NCI-H226 (cell line): ENCODE data around the gene HTT.

Experiments used
- DNase-seq: peaks from one replicate; pipeline ENCODE4 v3.0.0-alpha.2; 2015

HTT gene

DNA sequence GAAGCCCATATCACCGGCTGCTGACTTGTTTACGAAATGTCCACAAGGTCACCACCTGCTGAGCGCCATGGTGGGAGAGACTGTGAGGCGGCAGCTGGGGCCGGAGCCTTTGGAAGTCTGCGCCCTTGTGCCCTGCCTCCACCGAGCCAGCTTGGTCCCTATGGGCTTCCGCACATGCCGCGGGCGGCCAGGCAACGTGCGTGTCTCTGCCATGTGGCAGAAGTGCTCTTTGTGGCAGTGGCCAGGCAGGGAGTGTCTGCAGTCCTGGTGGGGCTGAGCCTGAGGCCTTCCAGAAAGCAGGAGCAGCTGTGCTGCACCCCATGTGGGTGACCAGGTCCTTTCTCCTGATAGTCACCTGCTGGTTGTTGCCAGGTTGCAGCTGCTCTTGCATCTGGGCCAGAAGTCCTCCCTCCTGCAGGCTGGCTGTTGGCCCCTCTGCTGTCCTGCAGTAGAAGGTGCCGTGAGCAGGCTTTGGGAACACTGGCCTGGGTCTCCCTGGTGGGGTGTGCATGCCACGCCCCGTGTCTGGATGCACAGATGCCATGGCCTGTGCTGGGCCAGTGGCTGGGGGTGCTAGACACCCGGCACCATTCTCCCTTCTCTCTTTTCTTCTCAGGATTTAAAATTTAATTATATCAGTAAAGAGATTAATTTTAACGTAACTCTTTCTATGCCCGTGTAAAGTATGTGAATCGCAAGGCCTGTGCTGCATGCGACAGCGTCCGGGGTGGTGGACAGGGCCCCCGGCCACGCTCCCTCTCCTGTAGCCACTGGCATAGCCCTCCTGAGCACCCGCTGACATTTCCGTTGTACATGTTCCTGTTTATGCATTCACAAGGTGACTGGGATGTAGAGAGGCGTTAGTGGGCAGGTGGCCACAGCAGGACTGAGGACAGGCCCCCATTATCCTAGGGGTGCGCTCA is 165.8 kb downstream of the HTT start:
- DNase-seq: no peak

DNA sequence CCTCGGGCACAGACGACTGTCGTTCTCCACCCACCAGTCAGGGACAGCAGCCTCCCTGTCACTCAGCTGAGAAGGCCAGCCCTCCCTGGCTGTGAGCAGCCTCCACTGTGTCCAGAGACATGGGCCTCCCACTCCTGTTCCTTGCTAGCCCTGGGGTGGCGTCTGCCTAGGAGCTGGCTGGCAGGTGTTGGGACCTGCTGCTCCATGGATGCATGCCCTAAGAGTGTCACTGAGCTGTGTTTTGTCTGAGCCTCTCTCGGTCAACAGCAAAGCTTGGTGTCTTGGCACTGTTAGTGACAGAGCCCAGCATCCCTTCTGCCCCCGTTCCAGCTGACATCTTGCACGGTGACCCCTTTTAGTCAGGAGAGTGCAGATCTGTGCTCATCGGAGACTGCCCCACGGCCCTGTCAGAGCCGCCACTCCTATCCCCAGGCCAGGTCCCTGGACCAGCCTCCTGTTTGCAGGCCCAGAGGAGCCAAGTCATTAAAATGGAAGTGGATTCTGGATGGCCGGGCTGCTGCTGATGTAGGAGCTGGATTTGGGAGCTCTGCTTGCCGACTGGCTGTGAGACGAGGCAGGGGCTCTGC is 166.5 kb downstream of the HTT start:
- DNase-seq: no peak

DNA sequence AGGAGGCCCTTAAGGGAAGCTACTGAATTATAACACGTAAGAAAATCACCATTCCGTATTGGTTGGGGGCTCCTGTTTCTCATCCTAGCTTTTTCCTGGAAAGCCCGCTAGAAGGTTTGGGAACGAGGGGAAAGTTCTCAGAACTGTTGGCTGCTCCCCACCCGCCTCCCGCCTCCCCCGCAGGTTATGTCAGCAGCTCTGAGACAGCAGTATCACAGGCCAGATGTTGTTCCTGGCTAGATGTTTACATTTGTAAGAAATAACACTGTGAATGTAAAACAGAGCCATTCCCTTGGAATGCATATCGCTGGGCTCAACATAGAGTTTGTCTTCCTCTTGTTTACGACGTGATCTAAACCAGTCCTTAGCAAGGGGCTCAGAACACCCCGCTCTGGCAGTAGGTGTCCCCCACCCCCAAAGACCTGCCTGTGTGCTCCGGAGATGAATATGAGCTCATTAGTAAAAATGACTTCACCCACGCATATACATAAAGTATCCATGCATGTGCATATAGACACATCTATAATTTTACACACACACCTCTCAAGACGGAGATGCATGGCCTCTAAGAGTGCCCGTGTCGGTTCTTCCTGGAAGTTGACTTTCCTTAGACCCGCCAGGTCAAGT is 167.5 kb downstream of the HTT start:
- DNase-seq: no peak

DNA sequence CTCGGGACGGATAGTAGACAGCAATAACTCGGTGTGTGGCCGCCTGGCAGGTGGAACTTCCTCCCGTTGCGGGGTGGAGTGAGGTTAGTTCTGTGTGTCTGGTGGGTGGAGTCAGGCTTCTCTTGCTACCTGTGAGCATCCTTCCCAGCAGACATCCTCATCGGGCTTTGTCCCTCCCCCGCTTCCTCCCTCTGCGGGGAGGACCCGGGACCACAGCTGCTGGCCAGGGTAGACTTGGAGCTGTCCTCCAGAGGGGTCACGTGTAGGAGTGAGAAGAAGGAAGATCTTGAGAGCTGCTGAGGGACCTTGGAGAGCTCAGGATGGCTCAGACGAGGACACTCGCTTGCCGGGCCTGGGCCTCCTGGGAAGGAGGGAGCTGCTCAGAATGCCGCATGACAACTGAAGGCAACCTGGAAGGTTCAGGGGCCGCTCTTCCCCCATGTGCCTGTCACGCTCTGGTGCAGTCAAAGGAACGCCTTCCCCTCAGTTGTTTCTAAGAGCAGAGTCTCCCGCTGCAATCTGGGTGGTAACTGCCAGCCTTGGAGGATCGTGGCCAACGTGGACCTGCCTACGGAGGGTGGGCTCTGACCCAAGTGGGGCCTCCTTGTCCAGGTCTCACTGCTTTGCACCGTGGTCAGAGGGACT is 168.8 kb downstream of the HTT start:
- DNase-seq: no peak

DNA sequence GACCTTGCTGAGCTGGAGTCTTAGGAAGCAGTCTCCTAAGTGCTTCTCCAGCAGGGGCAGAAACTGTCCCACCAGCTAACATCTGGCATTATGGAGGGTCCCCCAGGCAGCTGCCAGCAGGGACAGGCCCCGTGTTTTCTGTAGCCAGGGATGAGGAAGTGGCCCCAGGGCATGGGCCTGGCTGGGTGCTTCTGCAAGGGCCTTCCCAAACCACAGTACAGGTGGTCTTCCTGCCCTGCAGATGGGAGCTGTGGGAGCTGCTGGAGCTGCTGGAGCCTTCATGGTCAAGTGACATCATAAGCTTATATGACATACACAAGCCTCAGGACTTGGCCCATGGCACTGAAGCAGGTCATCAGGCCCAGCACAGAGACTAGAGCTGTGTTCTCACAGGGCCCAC is 169.5 kb downstream of the HTT start:
- DNase-seq: no peak

DNA sequence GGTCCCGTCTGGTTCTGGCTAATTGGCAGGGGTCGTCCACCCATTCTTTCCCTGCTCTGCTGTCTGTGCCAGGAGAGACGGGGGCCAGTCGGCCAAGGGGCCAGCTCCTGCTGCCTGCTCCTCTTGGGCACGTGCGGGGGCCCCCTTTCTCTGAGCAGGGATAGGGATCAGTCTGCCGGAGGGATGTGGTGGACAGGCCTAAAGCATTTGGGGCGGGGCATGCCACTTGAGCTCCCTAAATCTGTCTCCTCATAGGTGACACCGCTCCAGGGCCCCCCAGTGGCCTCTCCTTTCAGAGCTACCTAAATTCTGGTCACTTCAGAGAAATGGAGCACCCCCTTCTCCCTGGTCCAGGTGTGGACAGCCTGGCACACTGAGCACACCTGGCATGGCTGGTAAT is 170.3 kb downstream of the HTT start:
- no peak for DNase-seq

DNA sequence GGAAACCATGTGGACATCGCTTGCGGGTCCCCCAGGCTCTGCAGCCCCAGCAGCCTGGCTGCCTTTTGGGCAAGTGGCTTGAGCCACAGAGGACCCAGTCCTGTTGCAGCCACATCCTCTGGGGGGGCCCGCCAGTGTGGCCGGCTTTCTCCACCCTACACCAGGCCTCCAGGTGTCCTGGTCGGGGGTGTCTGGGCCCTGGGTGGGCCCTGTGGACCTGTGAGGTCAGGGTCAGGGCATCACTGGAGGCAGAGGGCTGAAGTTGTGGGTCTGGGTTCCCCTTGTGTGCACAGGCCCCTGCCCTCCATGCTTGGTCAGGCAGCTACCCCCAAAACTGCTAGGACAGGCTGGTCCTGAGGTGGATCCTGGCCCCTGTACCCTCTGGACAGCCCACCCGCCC is 171.2 kb downstream of the HTT start:
- no peak for DNase-seq

DNA sequence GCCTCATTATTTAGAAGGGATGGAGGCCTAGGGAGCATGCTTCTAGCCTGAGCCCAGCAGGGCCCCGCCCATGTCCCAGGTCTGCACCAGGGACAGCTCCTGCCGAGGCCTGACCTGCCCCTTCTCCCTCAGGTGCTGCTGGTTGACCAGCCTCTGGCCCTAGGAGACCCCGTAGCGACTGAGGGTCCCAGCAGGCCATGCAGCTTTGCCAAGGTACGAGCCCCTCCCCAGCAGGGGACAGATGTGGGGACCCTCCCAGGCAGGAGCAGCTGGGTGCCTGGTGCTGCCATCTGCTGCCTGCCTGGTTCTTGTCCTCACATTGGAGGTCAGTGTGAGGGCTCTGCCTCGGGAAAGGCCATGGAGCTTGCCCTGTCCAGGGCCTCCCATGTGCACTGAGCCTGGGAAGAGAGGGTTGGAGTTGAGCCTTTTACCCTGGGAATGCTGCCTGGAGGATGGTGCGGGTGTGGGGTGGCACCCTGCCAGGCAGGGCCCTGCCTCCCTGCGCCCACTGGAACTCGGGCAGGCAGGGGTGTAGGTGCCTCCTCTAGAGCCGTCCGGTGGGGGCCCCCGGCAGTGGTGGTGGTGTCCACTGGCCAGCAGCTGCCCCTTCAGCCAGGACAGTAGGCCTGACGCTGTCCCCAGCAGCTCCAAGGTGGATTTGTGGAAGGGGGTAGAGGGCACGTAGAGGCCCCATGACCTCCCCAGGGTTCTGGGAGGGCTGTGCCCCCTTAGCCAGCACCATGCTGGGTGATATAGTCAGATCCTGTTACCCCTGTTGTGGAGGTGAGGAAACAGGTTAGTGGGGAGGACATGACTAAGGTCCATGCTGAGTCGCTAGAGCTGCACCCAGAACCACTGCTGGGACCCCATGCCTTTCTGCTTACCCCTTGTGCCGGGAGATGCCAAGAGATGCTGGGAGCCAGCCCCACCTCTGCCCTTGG is 172.2 kb downstream of the HTT start:
- no peak for DNase-seq

DNA sequence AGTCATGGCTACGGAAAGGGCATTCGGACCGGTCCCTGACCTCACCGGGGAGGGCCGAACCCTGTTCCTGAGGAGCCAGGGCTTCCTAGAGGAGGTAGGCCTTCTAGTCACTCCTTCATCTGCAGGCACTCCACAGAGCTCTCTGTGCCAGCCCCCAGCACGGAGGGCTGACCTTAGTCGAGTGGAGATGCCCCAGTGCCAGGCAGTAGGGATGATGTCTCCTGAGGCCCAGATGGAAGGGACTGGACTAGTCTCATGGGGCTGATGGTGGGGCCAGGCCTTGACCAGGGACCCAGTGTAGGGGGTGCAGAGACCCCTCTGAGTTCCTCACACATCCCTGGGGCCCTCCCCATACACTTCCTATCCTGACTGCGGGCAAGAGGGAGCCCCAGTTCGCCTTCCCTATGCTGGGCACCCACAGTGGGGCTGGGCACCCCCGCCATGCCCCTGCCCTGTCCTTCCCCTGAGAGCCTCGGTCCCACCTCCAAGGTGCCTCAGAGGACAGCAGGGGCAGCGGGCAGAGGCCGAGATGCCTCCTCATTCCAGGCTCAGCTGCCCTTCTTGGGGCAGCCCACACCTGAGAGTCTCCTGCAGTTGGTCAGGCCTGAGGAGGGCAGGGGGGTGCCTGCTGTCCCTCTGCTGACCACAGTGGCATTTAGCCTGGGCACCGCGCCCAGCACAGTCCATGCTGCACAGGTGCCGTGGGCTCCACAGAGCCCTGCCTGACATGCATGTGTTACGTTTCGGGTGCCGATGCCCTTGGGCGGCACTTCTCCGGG is 173.1 kb downstream of the HTT start:
- DNase-seq: no peak

DNA sequence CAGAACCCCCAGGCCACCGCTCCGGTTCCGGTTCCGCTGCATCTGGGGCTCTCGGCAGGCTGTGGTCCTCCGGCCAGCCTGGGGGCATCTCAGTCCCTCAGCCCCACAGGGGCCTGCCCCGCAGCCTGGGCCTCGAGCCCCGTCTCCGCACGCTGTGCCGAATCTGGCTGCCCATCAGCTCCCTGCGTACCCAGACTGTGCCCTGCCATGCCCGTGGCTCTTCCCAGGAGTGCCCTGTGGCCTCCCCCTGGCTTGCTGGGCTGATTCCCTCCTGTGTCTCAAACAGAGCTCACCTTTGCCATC is 173.6 kb downstream of the HTT start:
- no peak for DNase-seq

DNA sequence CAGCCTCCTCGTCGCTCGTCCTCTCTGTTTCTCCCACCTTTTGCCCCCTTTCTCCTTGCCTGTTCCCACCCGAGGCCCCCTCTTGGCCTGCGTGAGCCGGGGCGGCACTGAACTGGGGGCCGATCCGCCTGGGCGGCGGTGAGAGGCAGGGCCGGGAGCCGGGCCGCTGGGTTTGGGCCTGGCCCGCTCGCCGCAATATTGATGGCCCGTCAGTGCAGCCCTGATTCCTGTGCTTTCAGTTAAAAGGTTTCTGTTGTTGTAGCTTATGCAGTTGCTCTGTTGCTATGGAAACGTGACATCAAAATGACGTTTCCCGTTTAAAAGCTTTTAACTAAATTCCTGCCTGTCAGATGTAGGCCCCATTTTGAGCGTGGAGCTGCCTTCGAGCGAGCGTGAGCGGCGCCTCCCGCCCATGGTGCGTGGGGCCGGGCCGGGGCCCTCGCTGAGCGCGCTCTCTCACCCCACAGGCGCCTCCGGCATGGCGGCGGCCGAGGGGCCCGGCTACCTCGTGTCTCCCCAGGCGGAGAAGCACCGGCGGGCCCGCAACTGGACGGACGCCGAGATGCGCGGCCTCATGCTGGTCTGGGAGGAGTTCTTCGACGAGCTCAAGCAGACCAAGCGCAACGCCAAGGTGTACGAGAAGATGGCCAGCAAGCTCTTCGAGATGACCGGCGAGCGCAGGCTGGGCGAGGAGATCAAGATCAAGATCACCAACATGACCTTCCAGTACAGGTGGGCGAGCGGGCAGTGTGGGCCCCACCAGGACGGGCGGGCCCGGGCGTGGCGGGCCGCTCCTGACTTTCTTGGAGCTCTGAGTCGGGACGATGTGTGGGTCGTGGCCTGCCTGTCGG is 174.6 kb downstream of the HTT start, which contains the start of gene MSANTD1:
Gene MSANTD1, plus strand, starts transcription at position 349 of the 851 bp plus-strand sequence. Its CDS starts 64 bp downstream, at position 413.
- no peak for DNase-seq

DNA sequence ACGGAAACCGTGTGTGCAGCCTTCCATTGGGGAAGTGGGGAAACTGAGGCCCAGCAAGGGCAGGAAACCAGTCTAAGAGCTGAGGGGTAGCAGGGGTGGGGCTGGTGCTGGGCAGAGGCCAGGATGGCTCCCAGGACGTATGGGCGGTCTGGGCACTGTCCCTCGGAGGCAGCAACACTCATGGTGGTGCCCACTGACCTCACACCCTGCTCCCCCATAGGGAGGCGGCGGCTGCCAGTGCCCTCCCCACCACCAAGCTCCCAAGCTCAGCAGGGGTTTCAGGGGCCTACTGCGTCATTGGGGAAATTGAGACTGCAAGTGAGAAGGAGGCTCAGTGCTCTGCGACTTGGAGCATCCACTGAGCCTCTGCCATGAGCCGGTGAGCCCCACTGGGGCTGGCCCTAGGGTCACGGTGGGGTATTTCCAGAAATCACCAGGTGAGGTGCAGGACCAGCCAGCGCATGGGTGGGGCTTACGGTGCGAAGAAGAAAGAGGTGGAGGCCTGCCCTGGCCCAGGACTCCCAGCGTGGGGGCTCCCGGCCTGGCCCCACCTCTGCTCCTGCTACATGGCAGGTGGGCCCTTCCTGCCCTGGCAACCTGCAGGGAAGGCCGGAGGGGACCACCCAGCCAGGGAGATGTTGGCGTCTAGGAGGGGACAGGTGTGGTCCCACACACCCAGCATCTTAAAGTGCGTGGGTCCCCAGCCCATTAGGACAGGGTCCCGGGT is 175.4 kb downstream of the HTT start:
- DNase-seq: no peak

DNA sequence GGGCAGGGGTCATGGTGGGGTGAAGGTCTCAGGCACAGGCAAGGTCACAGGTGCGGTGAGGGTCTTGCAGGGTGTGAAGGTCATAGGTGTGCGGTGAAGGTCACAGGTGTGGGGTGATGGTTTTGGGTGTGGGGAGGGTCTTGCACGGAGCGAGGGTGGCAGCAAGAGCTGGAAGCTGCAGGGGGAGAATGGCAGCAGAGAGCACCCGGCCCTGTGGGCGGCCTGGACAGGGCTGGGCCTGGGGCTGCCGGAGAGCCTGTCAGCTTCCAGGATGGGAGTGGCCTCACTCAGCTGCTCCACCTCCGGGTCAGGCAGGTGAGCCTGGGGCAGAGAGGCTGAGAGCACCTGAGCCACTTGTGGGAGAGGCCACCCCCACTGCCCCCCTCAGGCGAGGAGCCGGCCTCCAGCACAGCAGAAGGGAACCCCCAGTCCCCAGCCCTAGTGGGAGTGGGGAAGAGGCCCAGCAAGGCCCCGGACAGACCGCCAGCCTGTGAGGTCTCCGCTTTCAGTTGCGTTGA is 176.0 kb downstream of the HTT start:
- DNase-seq: no peak

DNA sequence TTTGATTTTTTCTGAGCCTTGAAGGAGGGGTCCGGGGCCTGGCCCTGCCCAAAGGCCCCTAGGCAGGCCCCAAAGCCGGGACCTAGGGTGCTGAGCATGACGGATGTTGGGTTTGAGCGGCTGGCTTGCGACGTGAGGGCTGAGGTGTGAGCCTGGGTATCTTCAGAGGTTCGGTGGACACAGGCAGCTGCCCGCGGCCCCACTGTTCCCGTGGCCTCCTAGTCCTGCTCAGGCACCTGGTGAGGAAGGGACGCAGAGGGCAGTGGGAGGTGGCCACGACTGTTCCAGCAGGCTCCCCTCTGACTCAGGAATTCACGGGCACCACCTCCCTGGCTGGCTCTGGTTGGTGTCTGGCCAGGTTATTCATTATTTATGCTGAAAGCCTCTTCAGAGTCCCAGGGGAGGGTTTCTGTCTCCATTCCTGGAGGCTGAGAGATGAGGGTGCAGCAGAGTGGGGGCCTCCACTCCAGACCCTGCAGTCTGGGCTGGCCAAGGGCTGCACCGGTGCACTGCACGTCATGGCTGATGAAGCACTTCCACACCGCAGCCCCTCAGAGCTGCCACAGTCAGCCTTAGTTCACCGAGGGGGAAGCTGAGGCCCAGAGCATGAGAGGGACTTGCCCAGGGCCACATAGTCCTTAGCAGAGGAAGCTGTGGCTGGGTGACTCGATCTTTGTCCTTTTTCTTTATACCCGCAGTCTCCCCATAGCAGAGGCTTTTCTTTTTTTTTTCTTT is 176.6 kb downstream of the HTT start:
- DNase-seq: no peak

DNA sequence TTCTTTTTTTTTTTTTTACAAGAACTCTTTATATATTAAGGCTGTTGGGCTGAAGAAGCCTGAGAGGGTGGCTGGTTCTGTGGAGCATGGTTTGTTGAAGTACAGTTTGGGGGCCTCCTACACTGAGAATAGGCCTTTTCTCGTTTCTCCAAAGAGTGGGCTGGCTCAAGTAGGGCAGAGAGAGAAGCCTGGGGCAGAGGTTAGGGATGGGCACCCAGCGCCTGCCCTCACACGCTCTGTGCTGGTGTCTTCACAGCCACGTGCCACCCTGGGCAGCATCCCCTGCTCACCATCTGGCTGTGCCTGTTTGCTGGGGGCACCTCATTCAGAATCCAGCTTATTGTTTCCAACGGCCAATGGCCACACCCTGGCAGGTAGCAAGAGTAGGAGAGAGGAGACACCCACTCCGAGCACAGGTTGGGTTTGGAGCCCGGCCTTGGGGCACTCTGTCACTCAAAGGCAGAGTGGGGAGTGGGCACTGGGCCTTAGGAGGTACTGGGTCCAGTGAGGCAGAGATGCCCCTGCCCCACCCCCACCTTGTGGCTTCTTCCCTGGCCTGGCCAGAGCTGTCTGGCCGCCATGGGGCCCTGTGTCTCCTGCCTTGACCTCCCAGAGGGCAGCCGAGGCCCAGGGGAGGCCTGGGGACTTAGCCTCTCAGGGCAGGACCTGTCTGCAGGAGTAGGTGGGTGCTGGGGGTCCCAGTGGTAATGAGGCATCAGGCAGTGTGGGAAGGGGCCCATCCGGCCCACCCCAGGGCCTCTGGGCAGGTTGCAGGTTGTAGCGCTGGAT is 177.4 kb downstream of the HTT start:
- DNase-seq: no peak

DNA sequence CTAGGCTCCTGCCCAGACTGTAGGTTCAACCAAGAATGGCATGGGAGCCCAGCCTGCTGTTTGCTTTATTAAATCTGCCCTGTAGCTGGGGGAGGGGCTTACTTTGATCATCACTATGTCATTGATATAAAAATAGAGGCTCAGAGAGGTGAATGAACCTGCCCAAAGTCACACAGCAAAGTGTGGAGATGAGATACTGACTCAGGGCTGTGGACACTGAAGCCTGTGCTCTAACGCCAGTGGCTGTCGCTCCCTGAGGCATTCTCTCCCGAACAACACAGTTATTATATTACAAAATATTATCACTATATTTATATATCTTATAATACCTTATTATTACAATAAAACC is 178.0 kb downstream of the HTT start:
- DNase-seq: no peak

DNA sequence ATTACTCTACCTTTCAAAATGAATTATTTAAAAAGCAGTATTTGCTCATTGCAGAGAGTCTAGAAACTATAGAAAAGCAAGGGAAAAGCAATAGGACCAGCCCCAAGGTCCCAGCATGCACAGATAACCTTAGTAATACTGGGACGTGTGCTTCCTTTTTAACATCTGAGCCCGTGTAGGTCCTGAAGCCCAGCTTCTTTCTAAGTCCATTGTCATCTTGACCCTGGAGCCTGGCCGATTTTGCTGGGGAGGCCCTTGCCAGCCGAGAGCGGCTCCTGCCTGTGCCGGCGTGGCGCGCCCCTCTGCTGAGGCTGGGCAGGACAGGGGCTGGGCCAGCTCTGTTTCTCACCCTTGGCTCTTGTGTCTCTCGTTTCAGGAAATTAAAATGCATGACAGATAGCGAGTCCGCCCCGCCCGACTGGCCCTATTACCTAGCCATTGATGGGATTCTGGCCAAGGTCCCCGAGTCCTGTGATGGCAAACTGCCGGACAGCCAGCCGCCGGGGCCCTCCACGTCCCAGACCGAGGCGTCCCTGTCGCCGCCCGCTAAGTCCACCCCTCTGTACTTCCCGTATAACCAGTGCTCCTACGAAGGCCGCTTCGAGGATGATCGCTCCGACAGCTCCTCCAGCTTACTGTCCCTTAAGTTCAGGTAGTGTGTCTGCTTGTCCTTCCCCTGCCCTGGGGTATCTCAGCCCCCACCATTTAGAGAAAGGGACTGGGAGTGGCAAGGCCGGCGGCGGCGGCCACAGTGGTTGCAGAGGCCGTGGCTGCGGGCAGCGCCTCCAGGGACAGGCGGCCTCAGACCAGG is 178.6 kb downstream of the HTT start:
- no peak for DNase-seq
